GM11168 (cell line): Measurements from ENCODE around the gene CARS2.

Source experiments
- in situ Hi-C: fragments of 300-500 bp; cut with MboI; formaldehyde crosslinking; loops from one replicate; pipeline ENCODE4 v1.12.0; 2022; ENCODE audit warnings: low sequenced_read_pairs; ENCODE audit not compliant: unreplicated experiment

The CARS2 gene

GRCh38 chr13:110653851-110654250 is 52.1 kb downstream of the CARS2 start:
- in situ Hi-C loops = no loop called here

- in situ Hi-C loops = no loop called here
Observed at GRCh38 chr13:110653271-110653670, 52.6 kb downstream of the CARS2 start.

- in situ Hi-C loops = no loop called here
Observed at GRCh38 chr13:110652764-110653163, 53.2 kb downstream of the CARS2 start.

GRCh38 chr13:110652231-110652730 is 53.6 kb downstream of the CARS2 start:
- in situ Hi-C loops = no loop called here

DNA sequence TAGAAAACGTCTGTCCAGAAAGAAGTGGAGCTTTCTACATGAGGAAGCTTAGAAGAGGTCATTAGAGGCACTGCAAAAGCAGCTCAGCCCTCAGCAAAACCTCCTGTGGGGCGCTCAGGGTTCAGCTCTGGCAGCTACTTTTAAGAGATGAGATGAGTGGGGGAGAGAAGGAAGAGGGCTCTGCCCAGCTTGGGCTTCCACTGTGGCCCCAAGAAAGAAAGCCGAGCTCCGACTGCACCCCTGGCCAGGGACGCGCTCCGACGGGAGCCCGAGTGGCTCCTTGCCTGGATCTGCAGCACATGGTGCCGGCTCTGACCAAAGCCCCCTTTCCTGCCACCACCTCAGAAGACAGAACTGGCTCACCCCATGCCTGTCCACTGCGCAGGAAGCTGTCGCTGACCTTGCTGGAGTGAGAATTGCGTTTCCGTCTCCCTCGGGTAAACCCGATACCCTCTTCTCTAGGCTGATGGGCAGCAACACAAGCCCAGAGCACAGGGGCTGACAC is 54.1 kb downstream of the CARS2 start:
- in situ Hi-C loops = no loop called here

DNA sequence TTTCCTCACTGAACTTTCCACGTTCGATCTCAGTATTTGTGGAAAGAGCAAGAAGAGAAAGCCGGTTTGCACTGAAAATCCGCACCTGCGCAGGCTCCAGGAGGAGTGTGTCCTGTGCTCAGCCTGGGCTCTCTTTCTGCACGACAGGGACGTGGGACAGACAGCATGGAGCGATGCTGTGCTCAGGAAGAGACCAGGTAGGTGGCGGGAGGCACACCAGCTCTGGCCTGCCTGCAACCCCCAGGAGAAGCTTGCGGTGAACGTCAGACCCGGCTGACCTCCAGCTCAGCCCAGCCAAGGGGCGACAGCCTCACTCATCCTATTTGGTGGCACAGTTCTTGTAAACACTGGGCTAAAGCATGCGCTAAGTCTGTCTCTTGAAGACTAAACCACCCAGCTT is 54.6 kb downstream of the CARS2 start:
- in situ Hi-C loops = no loop called here

DNA sequence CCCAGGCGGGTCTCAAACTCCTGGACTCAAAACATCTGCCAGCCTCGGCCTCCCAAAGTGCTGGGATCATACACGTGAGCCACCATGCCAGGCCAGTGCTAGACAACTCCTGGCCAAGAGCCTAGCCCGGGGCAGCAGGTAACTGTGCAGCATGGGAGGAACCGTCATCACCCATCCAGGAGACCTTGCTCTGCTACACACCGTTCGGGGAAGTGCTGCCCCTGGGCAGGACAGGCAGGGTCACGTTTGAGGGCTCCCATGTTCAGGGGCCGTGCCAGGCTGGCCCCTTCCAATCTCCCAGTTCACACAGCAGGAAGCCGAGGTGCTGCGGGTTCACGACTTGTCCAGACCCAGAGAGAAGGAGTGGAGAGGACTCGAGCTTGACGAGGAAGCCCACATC is 55.5 kb downstream of the CARS2 start:
- in situ Hi-C loops = no loop called here

DNA sequence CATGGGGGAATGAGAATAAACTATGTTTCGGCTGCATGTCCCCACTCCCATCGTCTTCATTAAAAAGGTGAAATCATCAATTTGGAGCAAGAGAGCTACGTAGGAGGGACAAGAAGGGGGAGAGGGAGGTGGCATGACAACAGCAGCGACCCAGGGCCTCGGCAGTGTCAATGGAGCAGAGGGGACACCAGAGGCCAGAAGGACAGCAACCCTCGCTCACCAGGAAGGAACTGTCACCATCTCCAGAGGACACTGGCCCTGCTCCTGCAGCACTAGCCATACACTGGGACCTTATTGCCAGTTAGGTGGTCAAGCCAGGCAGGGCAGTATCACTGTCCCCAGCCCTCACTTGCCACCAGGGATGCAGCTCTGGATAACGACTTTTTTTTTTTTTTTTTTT is 56.4 kb downstream of the CARS2 start:
- in situ Hi-C loops = no loop called here

DNA sequence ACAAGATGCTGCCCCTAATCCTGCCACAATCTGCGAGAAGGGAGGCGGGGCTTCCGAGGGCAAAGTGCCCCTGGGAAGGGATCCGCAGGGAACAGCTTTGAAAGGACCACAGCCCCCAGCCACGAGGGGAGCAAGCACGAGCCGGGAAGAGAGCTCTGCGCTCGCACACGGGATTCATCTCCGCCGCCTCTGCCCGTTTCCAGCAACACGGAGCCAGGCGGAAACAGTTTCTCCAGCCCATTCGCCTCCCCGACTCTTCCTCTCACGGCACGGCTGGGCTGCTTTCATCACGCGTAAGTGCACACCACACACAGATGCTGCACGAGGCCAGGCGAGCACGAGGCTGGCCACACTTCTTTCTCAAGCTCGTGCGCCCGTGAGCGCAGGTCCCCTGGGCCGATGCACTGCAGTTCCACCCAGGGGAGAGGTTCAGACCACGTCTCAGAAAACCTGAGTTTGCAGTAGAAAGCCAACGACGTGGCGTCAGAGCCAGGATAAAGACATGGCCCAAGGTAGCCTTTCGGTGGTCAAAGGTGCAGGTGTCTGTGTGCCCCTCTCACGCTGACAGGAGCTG is 57.0 kb downstream of the CARS2 start:
- in situ Hi-C loops = no loop called here

- in situ Hi-C loops = no loop called here
Observed at GRCh38 chr13:110648146-110648819, 57.6 kb downstream of the CARS2 start.

DNA sequence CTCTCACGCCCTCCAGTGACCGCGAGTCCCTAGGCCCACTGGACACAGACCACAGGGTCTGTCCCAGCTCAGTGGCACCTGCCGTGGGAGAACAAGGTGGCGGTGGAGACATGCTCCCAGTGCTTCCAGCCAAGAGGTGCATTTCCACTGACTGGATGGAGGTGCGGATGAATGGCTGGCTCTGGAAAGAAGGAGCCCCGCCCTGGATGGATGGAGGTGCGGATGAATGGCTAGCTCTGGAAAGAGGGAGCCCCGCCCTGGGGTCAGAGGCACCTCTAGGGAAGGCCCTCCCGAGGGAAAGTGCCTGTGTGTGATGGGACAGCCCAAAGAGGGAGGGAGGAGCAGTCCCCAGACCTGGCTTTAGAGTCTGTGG is 58.6 kb downstream of the CARS2 start:
- in situ Hi-C loops = no loop called here

DNA sequence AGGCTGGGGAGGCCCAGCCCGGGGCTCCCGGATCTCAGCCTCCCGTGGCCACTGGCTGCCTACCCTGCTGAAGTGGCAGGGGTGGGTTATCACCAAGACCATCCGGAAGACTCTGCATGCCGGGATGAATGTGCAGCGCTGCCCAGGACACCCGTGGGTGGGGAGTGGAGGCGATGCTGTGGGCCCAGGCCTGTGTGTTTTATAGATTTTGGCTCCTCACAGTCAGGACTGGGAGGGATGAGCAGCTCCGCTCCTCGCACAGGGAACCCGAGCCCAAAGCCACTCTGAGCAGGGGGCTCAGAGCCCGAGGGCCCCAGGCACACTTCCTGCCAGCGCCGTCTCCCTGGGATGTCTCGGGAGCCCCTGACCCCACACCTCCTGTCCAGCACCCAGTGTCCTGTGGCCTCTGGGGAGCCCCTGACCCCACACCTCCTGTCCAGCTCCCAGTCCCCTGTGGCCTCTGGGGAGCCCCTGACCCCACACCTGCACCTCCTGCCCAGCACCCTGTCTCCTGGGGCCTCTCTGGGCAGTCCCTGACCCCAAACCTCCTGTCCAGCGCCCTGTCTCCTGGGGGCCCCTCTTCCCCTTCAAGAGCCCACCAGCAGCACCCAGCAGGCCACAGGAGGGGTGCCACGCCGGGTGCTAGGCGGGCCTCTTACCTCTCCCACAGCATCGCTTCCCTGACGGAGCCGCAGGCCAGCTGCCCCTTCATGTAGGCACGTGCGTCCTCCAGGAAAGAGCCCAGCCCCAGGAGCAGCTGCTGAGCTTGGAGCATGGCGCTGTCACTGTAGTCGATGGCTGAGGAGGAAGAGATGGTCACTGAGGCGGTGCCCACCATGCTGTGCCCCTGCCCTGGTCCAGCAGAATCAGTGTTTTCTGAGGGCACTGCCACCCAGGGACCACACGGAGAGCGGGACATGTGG is 59.2 kb downstream of the CARS2 start:
- in situ Hi-C loops = no loop called here

DNA sequence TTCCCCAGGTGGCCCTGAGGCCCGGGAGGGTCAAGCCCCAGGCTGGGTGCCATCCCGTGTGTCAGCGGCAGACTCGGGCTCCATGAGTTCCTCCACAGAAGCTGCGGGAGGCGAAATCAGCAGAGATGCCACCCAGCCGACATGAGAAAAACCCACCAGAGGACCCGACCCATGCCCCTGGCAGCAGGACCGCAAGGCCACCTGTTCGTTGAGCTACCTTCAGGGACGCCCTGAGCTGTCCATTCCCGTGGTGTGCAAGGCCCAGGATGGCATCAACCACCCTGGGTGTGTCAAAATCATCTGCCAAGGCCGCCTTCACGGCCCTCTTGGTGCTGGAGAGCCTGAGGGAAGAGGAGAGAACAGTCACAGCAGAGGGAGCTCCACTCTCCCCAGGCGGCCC is 60.2 kb downstream of the CARS2 start:
- in situ Hi-C loops = no loop called here

- in situ Hi-C loops = no loop called here
Observed at GRCh38 chr13:110644892-110645521, 60.9 kb downstream of the CARS2 start.

GRCh38 chr13:110643768-110644421 is 62.0 kb downstream of the CARS2 start:
- in situ Hi-C loops = no loop called here

- in situ Hi-C loops = no loop called here
Observed at GRCh38 chr13:110643324-110643723, 62.6 kb downstream of the CARS2 start.

DNA sequence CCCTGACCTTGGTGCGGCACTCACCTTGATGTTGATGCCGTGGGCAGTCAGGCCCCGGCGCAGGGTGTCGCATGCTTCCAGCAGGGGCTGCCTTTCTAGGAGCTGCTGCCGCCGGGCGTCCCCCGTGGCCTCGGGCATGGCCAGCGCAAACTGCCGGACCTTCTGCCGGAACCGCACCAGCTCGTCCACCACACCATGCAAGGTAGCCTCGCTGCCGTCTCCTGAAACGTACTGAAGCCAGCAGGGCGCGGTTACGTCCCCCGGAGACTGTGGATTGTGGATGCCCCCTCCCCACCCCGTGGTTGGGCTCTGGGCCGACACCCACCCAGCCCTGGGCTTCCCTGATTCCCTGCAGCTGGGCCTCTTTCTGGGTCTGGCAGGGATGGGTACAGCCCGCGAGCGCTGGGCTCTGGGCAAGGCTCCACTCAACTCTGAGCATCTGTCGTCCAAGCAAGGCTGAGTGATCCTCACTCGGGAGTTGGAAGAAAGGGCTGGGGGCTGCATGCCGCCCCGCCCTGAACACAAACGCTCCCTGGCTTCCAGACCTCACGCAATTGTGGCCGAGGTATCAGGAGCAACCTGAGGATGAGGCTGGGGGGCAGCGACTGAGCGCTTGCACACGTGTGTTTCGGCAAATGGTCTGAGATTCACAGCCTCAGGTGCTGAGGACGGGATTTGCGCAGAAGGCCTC is 63.5 kb downstream of the CARS2 start:
- in situ Hi-C loops = no loop called here

DNA sequence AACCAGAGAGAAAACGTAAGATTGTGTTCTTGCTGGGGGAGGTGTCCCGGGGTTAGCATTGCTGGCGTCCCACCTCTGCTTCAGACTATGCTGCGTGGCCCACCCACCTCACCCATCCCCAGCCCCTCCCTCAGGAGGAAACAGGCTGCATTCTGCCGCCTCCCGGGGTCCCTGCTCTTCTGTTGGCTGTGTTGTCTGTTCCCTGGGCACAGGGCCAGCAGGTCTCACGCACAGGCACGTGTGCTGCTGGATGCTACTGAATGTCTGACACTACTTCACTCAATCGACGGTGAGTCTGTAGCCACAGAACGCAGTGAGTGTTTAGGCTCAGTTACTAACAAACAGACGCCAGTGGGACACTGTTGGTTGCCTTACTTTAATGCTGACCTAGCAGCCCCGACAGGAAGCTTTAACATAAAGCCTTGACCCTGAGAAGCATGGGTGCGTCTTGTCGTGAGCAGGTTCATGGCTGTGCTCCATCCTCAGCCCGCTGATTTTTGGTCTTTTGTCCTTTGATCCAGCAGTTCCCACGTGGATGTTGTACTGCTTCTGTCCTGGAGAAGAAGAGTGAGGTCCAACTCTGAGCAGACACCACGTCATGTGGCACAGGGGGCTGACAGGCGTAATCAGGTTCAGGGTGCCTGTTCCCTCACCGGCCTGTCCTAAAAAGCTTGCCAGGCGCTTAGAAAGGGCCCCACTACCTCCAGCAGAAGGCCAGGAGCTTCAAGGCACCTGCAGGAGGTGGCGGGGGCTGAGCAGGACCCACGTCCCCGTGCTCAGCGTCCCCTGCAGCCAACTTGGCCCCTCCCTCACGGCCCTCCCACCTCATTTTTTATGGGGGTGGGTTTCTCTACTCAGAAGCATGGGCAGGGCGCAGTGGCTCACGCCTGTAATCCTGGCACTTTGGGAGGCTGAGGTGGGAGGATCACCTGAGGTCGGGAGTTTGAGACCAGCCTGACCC is 64.6 kb downstream of the CARS2 start:
- in situ Hi-C loops = no loop called here
